GM06990 (cell line): ENCODE results near the gene SLC16A12.

Source experiments
- DNase-seq: peaks from one replicate; pipeline ENCODE4 v3.0.0-alpha.2; 2011; ENCODE audit not compliant: insufficient read length; ENCODE audit errors: extremely low read depth
- H3K27me3 ChIP-seq: replicated peaks from 2 replicates; pipeline ENCODE4 v1.6.0; 2011; ENCODE audit warnings: low read length; ENCODE audit not compliant: control insufficient read depth, insufficient read depth
- H3K36me3 ChIP-seq: 2 replicates; pipeline ENCODE4 v1.5.1; 2011; ENCODE audit warnings: low read length; ENCODE audit not compliant: control insufficient read depth, insufficient read depth
- H3K4me3 ChIP-seq: replicated peaks from 2 replicates; pipeline ENCODE4 v1.5.1; 2011; ENCODE audit warnings: low read depth, mild to moderate bottlenecking, control low read depth, low read length
- CTCF ChIP-seq: IDR thresholded peaks from 2 replicates; pipeline ENCODE4 v1.5.1; 2011; ENCODE audit warnings: low read length, control low read depth, mild to moderate bottlenecking, inconsistent platforms; ENCODE audit not compliant: insufficient read depth, poor library complexity, severe bottlenecking

Gene SLC16A12

GRCh38 chr10:89503652-89504370 is 31.6 kb downstream of the SLC16A12 start:
- Histone ChIP-seq H3K4me3 (no peak overlapping the region), H3K27me3 (no peaks in the 10 kb centered on the region), H3K36me3 (no peaks in the 10 kb centered on the region)
- DNase-seq = no peak
- TF ChIP-seq CTCF = no peak

DNA sequence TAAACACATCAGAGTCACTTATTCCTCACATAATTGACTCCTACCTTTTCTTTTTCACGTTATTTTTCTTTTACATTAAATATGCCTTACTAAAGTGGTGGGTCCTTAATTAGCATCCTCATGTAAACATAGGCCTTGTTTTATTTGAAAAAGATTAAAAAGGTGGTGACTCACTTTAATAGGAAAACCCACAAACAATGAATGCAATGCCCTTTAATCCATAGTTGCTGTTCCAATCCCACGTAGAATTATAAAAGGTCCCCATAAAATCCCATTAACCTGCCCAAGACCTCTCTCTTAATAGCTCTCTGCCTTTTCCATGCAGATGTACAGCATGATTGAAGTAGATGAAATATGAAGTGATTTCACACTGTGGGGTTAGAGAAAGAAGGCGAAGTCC is 32.2 kb downstream of the SLC16A12 start:
- no peak for DNase-seq
- Histone ChIP-seq H3K27me3 (no peaks in the 10 kb centered on the region), H3K36me3 (no peaks in the 10 kb centered on the region), H3K4me3 (no peak overlapping the region)
- no peak for TF ChIP-seq CTCF

GRCh38 chr10:89502549-89502948 is 32.8 kb downstream of the SLC16A12 start:
- Histone ChIP-seq H3K4me3 (no peak overlapping the region), H3K36me3 (no peaks in the 10 kb centered on the region), H3K27me3 (no peaks in the 10 kb centered on the region)
- DNase-seq = no peak
- no peak for TF ChIP-seq CTCF

- peaks cover 1% of the 10 kb centered on the region; the same call in 1 of the 2 replicates for H3K27me3 ChIP-seq
- H3K36me3 ChIP-seq = no peaks in the 10 kb centered on the region
- no peak for TF ChIP-seq CTCF
- no peak for DNase-seq
- H3K4me3 ChIP-seq = no peak overlapping the region
Measured at GRCh38 chr10:89494575-89494974, 40.8 kb downstream of the SLC16A12 start.

DNA sequence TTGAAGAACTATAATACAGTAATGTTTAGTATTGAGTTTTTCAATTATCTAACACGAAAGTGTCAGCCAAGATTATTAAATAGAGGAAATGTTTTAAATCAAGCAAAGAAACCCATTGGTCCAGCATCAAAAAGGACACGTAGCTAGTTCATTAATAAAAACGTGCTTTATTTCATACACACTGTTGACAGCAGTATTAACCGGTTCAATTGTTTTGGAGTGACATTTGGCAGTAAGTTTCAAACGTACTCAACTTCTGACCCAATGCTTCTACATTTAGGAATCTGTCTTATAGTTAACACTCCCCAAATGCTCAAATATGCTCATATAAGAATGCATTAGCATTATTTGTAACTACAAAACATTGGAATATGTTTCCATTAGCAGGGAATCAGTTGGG is 41.3 kb downstream of the SLC16A12 start:
- Histone ChIP-seq H3K36me3 (no peaks in the 10 kb centered on the region), H3K27me3 (peaks cover 1% of the 10 kb centered on the region; the same call in 1 of the 2 replicates), H3K4me3 (no peak overlapping the region)
- TF ChIP-seq CTCF = no peak
- DNase-seq = no peak
